A549 (cell line): Measurements from ENCODE around the gene WDFY2.

Experiments
- EP300 ChIP-seq, 2 experiments: fragments of >200 bp; sonication (Bioruptor Twin); formaldehyde crosslinking; IDR thresholded peaks; 2 replicates in 1 of 2; 3 replicates in 1 of 2; pipeline ENCODE4 v1.6.1; 2016 to 2017
- ESRRA ChIP-seq: fragments of 150-350 bp; IDR thresholded peaks from 2 replicates; pipeline ENCODE4 v1.6.1; 2014; ENCODE audit warnings: mild to moderate bottlenecking, low read length, borderline replicate concordance
- GATA3 ChIP-seq: IDR thresholded peaks from 2 replicates; pipeline ENCODE4 v1.6.1; 2012; ENCODE audit warnings: borderline replicate concordance
- MAZ ChIP-seq: fragments of 150-350 bp; IDR thresholded peaks from 2 replicates; pipeline ENCODE4 v1.6.1; 2014; ENCODE audit warnings: antibody characterized with exemption, low read depth, low read length, borderline replicate concordance
- NFE2L2 ChIP-seq: fragments of 150-350 bp; conservative IDR thresholded peaks from 2 replicates; pipeline ENCODE4 v1.6.1; 2014; ENCODE audit warnings: low read length
- NPAS2 ChIP-seq: fragments of 250-450 bp; sonication (Bioruptor Pico); IDR thresholded peaks from 2 replicates; pipeline ENCODE4 v1.8.0; 2022; ENCODE audit warnings: mild to moderate bottlenecking, moderate library complexity, borderline replicate concordance
- NR3C1 ChIP-seq: fragments of >200 bp; sonication (Bioruptor Twin); formaldehyde crosslinking; IDR thresholded peaks from 3 replicates; pipeline ENCODE4 v1.6.1; 2017
- PHF8 ChIP-seq: fragments of 200-600 bp; sonication (generic); IDR thresholded peaks from 2 replicates; pipeline ENCODE4 v1.6.1; 2016; ENCODE audit warnings: low read depth, mild to moderate bottlenecking, antibody characterized with exemption, moderate library complexity, borderline replicate concordance
- RAD21 ChIP-seq, 2 experiments: fragments of >200 bp in 1 of 2; sonication (Bioruptor Twin) in 1 of 2; formaldehyde crosslinking in 1 of 2; IDR thresholded peaks in 1 of 2; conservative IDR thresholded peaks in 1 of 2; 2 replicates in 1 of 2; 3 replicates in 1 of 2; pipeline ENCODE4 v1.6.1; 2012 to 2018; ENCODE audit warnings: inconsistent platforms in 1 of 2
- TP53 ChIP-seq: fragments of 250-450 bp; sonication (Bioruptor Pico); IDR thresholded peaks from 2 replicates; pipeline ENCODE4 v1.5.0; 2021; ENCODE audit warnings: mild to moderate bottlenecking, moderate library complexity
- TF ChIP-seq, protein P1 (sequence below): fragments of >200 bp; sonication (Bioruptor Twin); formaldehyde crosslinking; IDR thresholded peaks from 3 replicates; pipeline ENCODE4 v1.5.1; 2016

GRCh38 chr13:51697855-51698254 is 113.6 kb downstream of the WDFY2 start:
- no peak for TF ChIP-seq NFE2L2
- TF ChIP-seq, protein P1, sequence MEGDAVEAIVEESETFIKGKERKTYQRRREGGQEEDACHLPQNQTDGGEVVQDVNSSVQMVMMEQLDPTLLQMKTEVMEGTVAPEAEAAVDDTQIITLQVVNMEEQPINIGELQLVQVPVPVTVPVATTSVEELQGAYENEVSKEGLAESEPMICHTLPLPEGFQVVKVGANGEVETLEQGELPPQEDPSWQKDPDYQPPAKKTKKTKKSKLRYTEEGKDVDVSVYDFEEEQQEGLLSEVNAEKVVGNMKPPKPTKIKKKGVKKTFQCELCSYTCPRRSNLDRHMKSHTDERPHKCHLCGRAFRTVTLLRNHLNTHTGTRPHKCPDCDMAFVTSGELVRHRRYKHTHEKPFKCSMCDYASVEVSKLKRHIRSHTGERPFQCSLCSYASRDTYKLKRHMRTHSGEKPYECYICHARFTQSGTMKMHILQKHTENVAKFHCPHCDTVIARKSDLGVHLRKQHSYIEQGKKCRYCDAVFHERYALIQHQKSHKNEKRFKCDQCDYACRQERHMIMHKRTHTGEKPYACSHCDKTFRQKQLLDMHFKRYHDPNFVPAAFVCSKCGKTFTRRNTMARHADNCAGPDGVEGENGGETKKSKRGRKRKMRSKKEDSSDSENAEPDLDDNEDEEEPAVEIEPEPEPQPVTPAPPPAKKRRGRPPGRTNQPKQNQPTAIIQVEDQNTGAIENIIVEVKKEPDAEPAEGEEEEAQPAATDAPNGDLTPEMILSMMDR: no peak
- TF ChIP-seq NPAS2 (CRISPR knock-in tag): no peak
- no peak for TF ChIP-seq EP300 (IDR thresholded peaks at IDR 0.05)
- TF ChIP-seq PHF8: no peak
- TF ChIP-seq RAD21 (conservative IDR thresholded peaks at IDR 0.05 in 1 of 2, IDR thresholded peaks at IDR 0.05 in 1 of 2): no peak
- no peak for TF ChIP-seq ESRRA
- no peak for TF ChIP-seq TP53 (CRISPR knock-in tag)
- no peak for TF ChIP-seq GATA3
- TF ChIP-seq NR3C1: no peak
- TF ChIP-seq MAZ: no peak
